ENCODE measurements around the gene CELF3.
"Not testable (repeated sequence)": the region's sequence is repeated elsewhere in the genome, so short reads cannot be mapped to it uniquely, and the experiment has no call there.

Gene CELF3

DNA sequence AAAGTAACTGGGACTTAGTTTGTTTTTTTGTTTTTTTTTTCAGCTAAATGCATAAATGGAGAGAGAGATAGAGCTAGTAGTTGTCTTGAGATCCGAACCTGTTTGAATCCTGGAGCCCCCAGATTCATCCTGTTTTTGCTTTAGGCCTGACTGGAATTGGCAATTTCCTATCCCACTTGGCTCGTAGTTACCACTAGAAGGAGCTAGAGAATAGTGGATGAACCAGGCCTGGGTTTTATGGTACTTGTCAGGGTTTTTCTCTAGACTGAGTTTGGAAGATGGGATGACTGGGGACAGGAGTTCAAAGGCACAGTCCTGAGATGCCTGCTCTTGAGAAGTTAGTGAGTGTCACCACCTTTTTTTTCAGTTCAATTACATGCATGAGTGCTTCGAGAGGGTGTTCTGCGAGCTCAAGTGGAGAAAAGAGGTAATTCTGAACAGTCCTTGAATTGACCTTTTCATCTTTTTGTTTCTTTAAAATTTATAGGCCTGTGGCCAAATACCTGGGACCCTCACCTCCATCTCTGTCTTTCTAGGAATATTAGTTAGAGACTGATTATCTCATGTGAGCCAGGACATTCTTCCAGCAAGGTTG, 23.4 kb downstream of the CELF3 start:
- no peak for DNase-seq

DNA sequence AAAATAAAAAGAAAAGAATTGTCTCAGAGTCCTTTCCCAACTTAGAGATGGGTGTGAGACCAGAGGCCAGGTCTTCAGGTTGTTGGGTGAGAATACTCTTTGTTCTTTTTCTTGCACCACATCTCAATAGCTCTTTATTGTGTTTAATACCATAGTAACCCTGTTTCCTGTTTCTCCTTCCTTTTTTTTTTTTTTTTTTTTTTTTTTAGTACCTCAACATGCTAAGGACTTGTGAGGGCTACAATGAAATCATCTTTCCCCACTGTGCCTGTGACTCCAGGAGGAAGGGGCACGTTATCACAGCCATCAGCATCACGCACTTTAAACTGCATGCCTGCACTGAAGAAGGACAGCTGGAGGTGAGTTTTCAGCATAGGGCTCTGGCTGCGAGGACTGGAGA, 24.4 kb downstream of the CELF3 start:
- no peak for DNase-seq

DNA sequence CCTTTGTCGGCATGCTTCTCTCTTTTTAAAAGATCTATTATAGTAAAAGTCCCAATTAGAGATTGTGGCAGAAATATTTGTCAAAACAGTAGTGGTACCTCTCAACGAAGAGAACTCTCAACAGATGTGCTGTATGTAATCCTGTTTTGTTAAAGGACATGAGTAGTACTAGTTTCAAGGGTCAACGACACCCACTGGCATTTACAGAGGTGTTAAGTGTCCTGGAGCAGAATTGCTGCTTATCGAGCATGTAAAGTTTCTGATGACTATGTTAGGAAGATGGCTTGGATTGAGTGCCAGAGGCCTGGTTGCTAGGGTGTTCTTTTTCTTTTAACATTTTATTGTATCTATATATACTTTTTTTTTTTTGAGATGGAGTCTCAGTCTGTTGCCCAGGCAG, 27.1 kb downstream of the CELF3 start:
- DNase-seq: no peak

DNA sequence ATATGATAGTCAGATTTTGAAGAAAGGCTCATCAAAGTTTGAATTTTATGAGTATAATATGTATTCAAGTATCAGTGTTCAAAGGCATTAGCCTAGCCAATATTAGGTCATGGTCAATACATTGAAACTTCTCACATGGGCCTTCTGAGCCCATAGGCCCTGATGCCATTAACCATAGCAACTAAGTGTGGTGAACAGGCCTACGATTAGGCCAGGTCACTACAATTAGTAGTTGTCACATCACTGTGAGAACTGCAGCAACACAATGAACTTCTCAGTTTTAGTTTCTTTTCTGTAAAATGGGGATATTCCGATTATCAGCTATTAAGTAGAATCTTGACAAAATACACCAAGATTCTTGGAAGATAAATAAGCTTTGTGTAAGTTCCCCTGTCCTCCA, 30.0 kb downstream of the CELF3 start:
- no peak for DNase-seq

DNA sequence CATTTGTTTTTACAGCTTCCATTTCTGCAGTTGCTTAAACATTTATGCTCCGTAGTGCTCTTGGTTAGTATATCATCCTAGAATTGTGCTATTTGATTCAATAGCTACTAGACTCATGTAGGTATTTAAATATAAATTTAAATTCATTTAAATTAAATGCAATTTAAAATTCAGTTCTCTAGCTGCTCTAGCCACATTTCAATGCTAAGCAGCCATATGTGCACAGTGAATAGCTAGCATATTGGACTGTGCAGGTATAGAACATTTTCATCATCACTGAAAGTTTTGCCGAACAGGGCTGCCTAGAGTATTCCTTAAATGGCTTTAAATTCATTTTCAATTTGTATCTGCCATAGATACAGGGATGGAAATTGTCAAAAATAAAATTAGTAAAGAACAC, 32.5 kb downstream of the CELF3 start:
- DNase-seq: no peak

DNA sequence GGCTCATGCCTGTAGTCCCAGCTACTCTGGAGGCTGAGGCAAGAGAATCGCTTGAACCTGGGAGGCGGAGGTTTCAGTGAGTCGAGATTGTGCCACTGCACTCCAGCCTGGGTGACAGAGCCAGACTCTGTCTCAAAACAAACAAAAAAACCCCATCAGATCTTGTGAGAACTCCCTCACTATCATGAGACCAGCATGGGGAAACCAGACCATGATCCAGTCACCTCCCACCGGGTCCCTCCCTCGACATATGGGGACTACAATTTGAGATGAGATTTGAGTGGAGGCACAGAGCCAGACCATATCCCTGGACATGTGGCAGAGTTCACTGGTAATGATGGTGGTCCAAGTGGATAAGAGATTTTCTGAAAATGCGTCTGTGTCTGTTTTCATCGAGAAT, 33.7 kb downstream of the CELF3 start:
- not testable (repeated sequence) for DNase-seq

DNA sequence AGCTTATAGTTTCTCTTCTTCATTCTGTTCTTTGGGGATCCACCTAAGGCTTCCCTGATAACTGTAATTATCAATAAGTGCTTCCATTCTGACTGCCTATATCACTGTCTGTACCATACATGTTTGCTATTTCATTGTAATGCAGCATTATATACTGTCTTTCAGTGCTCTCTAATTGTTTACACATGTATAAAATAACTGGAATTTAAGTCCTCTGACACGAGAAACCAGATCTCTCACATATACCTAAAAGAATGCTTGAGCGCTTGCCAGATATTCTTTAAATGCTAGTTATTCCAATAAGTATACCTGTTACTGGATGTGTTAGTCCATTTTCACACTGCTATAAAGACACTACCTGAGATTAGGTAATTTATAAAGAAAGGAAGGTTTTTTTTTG, 34.7 kb downstream of the CELF3 start:
- no peak for DNase-seq

DNA sequence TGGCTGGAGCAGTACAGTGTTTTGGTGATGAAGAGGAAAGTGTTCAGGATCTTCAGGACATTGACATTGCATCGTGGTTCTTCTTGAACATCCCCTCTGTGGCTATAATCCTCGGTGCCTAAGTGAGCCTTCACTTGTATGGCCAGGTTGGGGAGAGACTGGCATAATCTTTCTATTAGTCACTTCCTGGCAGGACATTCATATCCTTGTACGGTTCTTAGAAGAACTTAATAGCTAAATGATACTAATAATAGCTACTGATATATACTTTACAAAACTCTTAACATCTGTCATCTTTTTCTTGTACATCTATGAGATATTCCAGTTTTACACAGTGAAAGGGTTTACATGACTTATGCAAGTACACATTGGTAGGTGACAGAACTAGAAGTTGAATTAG, 35.8 kb downstream of the CELF3 start:
- no peak for DNase-seq

DNA sequence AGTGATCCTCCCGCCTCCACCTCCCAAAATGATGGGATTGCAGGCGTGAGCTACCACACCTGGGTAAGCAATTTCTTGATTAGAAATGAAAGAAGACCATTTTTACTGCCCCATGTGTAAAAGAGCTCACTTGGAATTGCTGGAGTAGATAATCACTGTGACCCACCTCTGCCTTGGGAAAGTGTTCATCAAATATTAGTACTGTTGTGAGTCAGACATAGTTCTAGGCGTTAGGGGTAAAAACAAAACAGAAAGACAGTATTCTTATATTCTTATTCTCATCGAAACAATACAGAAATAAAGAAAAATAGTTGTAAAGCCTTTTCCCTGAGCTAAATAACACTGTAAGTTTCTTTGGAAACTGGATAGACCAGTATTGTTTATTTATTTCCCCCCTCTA, 36.2 kb downstream of the CELF3 start:
- DNase-seq: no peak

DNA sequence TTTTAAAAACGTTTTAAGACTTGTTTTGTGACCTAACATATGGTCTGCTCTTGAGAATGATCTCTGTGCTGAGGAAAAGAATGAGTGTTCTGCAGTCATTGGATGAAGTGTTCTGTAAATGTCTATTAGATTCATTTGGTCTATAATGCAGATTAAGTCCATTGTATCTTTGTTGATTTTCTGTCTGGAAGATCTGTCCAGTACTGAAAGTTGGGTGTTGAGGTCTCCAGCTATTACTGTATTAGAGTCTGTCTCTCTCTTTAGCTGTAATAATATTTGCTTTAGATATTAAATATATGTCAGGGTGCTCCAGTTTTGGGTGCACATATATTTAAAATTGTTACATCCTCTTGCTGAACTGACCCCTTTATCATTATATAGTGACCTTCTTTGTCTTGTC, 43.2 kb downstream of the CELF3 start:
- DNase-seq: no peak

DNA sequence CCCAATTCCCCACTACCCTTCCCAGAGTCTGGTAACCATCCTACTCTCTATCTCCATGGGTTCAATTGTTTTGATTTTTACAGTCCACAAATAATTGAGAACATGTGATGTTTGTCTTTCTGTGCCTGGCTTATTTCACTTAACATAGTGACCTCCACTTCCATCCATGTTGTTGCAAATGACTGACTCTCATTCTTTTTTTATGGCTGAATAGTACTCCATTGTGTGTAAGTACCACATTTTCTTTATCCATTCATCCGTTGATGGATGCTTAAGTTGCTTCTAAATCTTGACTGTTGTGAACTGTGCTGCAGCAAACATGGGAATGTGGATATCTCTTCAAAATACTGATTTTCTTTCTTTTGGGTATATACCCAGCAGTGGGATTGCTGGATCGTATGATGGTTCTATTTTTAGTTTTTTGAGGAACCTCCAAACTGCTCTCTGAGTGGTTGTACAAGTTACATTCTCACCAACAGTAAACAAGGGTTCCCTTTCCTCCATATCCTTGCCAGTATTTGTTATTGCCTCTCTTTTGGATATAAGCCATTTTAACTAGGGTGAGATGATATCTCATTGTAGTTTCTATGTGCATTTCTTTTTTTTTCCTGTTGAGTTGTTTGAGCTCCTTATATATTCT, 46.4 kb downstream of the CELF3 start:
- not testable (repeated sequence) for DNase-seq

DNA sequence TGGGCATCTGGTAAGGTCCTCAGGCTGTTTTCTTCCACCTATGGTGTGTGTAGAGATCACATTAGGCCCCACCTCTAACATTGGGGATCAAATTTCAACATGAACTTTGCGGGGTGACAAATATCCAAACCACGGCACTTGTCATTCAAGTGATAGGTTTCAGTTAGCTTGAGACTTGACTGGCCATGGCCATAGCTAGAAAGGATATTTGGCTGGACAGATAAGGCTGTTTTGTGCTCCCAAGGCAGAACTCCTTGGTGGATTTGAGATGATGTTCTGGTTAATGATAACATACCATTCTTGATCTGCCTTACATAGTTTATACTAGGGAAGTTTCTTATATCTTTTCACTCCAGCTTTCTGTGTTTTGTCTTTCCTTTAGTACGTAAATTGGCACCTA, 48.5 kb downstream of the CELF3 start:
- no peak for DNase-seq

DNA sequence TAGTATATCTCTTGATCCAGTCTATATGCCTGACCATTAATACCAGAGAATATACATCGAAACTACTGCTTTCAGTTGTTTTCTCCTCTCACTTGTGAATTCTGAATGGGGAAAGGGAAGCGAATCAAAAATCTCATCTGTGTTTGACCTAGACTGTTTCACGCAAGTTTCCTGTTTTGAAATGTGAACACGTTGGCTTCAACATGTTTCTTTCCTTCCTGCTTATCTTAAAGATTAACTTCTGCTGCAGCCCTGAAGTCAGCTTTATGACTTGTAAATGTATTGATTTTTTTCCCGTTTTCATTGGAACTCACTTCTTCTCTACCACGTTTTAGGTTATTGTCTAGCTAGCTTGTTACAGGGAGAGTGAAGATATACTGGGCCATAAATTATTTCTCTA, 54.9 kb downstream of the CELF3 start:
- DNase-seq: no peak

DNA sequence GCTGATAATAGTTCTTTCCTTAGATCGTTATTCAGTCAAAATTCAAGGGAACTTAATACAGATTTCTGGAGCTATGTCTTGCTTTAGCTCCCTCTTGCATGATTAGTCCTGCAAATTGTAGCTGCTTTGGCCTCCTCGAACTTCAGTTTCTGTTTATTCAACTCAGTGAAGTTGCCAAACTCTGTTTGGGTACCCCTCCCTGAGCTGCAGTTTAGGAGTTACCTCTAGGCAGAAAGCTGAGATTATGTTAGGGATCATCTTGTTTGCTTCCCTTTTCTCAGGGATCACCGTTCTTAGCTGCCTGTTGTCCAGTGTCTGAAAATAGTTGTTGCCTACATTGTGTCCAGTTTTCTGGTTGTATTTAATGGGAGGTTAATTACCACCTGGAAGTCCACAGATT, 61.2 kb downstream of the CELF3 start:
- no peak for DNase-seq

DNA sequence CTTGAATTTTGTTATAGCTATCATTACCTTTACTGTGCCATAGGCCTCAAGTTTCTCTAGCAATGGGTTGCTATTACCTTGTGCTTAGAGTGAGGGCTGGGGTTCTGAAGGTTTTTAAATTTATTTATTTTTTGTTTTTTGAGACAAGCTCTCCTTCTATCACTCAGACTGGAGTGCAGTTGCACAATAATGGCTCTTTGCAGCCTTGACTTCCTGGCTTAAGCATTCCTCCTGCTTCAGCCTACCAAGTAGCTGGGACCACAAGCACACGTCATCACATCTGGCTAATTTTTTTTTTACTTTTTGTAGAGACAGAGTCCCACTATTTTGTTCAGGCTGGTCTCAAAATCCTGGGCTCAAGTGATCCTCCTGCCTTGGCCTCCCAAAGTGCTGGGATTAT, 63.2 kb downstream of the CELF3 start:
- no peak for DNase-seq

All from T1000 (cell line).